Ovary (tissue), 9 donors: Measurements from ENCODE around the gene DGUOK. TPM values are rescaled to one million over a fixed set of nuclear protein-coding genes. Genes with fewer than 3 reads are reported as not detected.
"Not testable (repeated sequence)": the region's sequence is repeated elsewhere in the genome, so short reads cannot be mapped to it uniquely, and the experiment has no call there.

Source experiments
- DNase-seq, 5 donors: peaks; one replicate each; pipeline ENCODE4 v3.0.0-alpha.2; 2019 to 2020
- H3K27ac ChIP-seq, 2 donors: fragments of 200-600 bp; one replicate each; pipeline versions ENCODE4 v1.5.1 to v1.8.0; 2019 to 2022
- H3K27me3 ChIP-seq: fragments of 200-600 bp; one replicate; pipeline ENCODE4 v1.8.0; 2022
- H3K36me3 ChIP-seq: fragments of 200-600 bp; sonication (generic); one replicate; pipeline ENCODE4 v1.5.1; 2019
- H3K4me1 ChIP-seq: one replicate; pipeline ENCODE4 v1.8.1; 2013; ENCODE audit warnings: mild to moderate bottlenecking, moderate library complexity; ENCODE audit not compliant: insufficient read depth
- H3K4me3 ChIP-seq: fragments of 200-600 bp; sonication (generic); one replicate; pipeline ENCODE4 v1.5.1; 2017
- H3K9me3 ChIP-seq, 2 donors: fragments of 200-600 bp in 1 of 2; sonication (generic) in 1 of 2; one replicate each; pipeline versions ENCODE4 v1.5.1 to v1.8.1; 2013 to 2019; ENCODE audit warnings: mild to moderate bottlenecking in 1 of 2, moderate library complexity in 1 of 2
- CTCF ChIP-seq, 3 donors: fragments of 450-650 bp in 2 of 3; fragments of 200-600 bp in 1 of 3; IDR thresholded peaks; one replicate each; pipeline versions ENCODE4 v1.5.1 to v1.8.0; 2016 to 2022; ENCODE audit warnings: antibody characterized with exemption in 3 of 3, mild to moderate bottlenecking in 1 of 3
- EP300 ChIP-seq: sonication (generic); formaldehyde crosslinking; IDR thresholded peaks from one replicate; pipeline ENCODE4 v1.6.1; 2017; ENCODE audit warnings: antibody characterized with exemption
- POLR2A ChIP-seq: fragments of 450-650 bp; IDR thresholded peaks from one replicate; pipeline ENCODE4 v1.6.1; 2017; ENCODE audit warnings: antibody characterized with exemption, mild to moderate bottlenecking, moderate library complexity
- WGBS, 3 donors: extraction: QIAGEN DNeasy Blood & Tissue Kit in 1 of 3; methylation state at CpG; one replicate each; pipeline versions ENCODE4 v1.1.5 to v1.1.7; 2013 to 2017; 5-methylcytosine and 5-hydroxymethylcytosine counted together
- intact Hi-C, 4 donors: fragments of 100-400 bp; cut with DNase I; formaldehyde crosslinking; loops; one replicate each; pipeline versions ENCODE4 v1.11.0 to v1.15.1; 2022 to 2023
- polyA plus RNA-seq, 2 donors: library from polyadenylated mRNA; stranded (reverse); fragments of 200-250 nt in 1 of 2; fragments of 350-450 nt in 1 of 2; fragmentation: Illumina TruSeq in 1 of 2; extraction: RNeasy Lipid Tissue Mini Kit (QIAGEN cat#74804) in 1 of 2; gene quantifications; one replicate each; pipeline ENCODE4 v1.2.3, GENCODE V29; 2013 to 2014
- total RNA-seq, 7 donors: library from RNA; depleted of rRNA in 2 of 7; stranded (reverse); fragments of >200 nt in 2 of 7; fragmentation: NEBNext Ultra II Directional in 3 of 7; extraction: Animal tissue kit (Norgen Biotek cat#: 25700) in 3 of 7; gene quantifications; one replicate each; pipeline versions ENCODE4 v1.1.0 to v1.2.4, GENCODE V29; 2016 to 2023
- donor health status: DM: no; HTN: no; CAD: no; lungs with moderate emphysema.
- donor health status: DM: no; HTN: no; CAD: no.
- donor health status: Bipolar disorder and iron deficiency.
- donor health status: DM: yes; HTN: yes; CAD: no.
- donor health status: DM: no; HTN: no; CAD: no.
- donor health status: DM: yes; HTN: yes; CAD: no.

DGUOK gene
- total and polyA plus RNA-seq, 9 donors, result 45.8 to 84.1 (median 57.4) TPM

GRCh38 chr2:73886357-73886756, 40.3 kb upstream of the DGUOK start:
- no peaks in the 10 kb centered on the region for H3K4me1 ChIP-seq
- no peak overlapping the region for H3K27ac ChIP-seq
- TF ChIP-seq CTCF (IDR thresholded peaks at IDR 0.05) (no peak), POLR2A (no peak), EP300 (no peak)
- H3K36me3 ChIP-seq, result no peaks in the 10 kb centered on the region
- no peaks in the 10 kb centered on the region for H3K27me3 ChIP-seq
- no peak for DNase-seq
- H3K9me3 ChIP-seq, result no peaks in the 10 kb centered on the region
- no peak overlapping the region for H3K4me3 ChIP-seq
- intact Hi-C loops, result no loop called here
- 82 to 86% (median 83%) methylated on average over 4 of the region's 4 CpGs for WGBS, 3 donors

DNA sequence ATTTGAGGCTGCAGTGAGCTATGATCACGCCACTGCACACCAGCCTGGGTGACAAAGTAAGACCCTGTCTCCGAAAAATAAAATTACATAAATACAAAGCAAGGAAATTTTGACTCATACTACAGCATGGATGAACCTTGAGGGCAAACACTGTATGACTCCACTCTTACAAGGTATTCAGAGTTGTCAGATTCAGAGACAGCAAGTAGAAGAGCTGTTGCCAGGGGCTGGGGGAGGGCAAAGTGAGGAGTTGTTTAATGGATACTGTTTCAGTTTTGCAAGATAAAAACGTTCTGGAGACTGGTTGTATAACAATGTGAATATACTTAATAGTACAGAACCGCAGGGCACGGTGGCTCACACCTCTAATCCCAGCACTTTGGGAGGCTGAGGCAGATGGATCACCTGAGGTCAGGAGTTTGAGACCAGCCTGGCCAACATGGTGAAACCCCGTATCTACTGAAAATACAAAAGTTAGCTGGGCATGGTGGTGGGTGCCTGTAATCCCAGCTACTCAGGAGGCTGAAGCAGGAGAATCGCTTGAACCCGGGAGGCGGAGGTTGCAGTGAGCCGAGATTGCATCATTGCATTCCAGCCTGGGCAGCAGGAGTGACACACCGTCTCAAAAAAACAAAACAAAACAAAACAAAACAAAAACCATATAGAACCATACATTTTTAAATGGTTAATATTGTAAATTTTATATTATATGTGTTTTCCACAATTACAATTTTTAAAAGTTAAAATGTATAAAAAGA, 38.9 kb upstream of the DGUOK start:
- intact Hi-C loops, H3K4me1 ChIP-seq, H3K36me3 ChIP-seq, H3K9me3 ChIP-seq, DNase-seq, H3K27me3 ChIP-seq, H3K27ac ChIP-seq, H3K4me3 ChIP-seq: not testable (repeated sequence)
- WGBS, 3 donors, result 66 to 74% (median 71%) methylated on average over 11 of the region's 11 CpGs

GRCh38 chr2:73888388-73888787, 38.3 kb upstream of the DGUOK start:
- WGBS, 3 donors, result 55 to 78% (median 76%) methylated on average over 2 of the region's 2 CpGs
- Histone ChIP-seq H3K9me3 (no peaks in the 10 kb centered on the region), H3K27ac (no peak overlapping the region), H3K27me3 (no peaks in the 10 kb centered on the region), H3K36me3 (no peaks in the 10 kb centered on the region), H3K4me3 (no peak overlapping the region), H3K4me1 (peaks cover 4% of the 10 kb centered on the region)
- intact Hi-C loops, result no loop called here
- DNase-seq, result no peak
- TF ChIP-seq POLR2A, result no peak
- no peak for TF ChIP-seq CTCF (IDR thresholded peaks at IDR 0.05)
- TF ChIP-seq EP300, result no peak

DNA sequence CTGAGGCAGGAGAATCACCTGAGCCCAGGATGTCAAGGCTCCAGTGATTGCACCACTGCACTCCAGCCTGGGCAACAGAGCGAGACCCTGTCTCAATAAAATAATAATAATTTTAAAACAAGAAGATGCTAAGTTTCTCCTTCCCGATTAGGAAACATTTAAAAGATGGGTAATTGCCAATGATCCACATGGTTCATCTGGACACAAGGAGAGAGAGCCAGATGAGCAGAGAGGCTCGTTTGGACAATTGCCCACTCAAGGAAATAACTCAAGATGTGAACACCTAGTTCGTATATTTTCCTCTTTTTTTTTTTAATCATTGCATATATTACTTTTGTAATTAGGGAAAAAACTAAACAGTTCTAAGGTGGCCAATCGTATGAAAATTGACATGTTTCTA, 37.5 kb upstream of the DGUOK start:
- peaks cover 4% of the 10 kb centered on the region for H3K4me1 ChIP-seq
- H3K27me3 ChIP-seq, result no peaks in the 10 kb centered on the region
- 48 to 55% (median 50%) methylated on average over 5 of the region's 5 CpGs for WGBS, 3 donors
- no peaks in the 10 kb centered on the region for H3K9me3 ChIP-seq
- no peaks in the 10 kb centered on the region for H3K36me3 ChIP-seq
- intact Hi-C loops, result no loop called here
- DNase-seq, result no peak
- TF ChIP-seq CTCF (IDR thresholded peaks at IDR 0.05), result no peak
- TF ChIP-seq POLR2A, result no peak
- no peak for TF ChIP-seq EP300
- H3K27ac ChIP-seq, result no peak overlapping the region
- H3K4me3 ChIP-seq, result no peak overlapping the region

DNA sequence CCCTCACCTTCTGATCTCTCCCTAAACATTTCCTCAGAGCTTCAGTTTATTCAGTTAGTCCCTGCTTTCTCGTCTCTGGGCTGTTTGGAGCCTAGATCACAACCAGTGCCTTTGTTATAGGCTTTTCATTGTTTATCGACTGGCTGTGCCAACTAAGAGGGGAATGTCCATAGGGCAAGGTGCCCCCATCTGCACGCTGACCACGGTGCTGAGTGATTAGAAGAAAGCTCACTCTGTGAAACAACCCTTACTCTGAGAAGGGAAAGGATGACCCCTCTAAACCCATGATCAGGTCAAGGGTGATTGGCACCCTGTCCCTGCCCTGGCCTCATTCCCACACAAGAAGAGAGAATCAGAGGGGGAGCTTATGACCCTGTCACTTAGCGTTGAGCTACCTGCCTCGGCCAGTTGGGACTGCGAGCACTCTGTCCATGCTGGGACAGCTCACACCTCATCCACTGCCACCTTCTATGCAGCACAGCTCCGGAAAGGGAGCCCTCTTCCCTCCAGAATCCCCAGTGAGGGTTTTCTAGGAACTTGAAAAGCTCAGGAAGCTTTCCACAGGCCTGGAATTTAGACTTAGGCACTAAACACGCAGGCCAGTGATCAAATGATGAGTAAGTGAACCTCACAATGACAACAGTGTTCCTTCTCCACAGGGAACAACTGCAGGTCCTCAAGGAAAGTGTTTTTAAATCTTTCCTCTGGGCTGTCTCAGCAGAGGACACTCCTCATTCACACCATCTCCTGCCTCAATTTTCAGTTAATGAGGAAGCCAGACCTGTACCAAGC, 36.2 kb upstream of the DGUOK start:
- H3K4me3 ChIP-seq, result no peak overlapping the region
- WGBS, 3 donors, result 73 to 79% (median 78%) methylated on average over 9 of the region's 9 CpGs
- intact Hi-C loops, result no loop called here
- no peak overlapping the region for H3K27ac ChIP-seq
- H3K9me3 ChIP-seq, result no peaks in the 10 kb centered on the region
- DNase-seq, result no peak
- no peaks in the 10 kb centered on the region for H3K36me3 ChIP-seq
- TF ChIP-seq EP300, result no peak
- TF ChIP-seq CTCF (IDR thresholded peaks at IDR 0.05), result no peak
- no peak for TF ChIP-seq POLR2A
- no peaks in the 10 kb centered on the region for H3K27me3 ChIP-seq
- H3K4me1 ChIP-seq, result peaks cover 4% of the 10 kb centered on the region
